HL-60 (cell line): Measurements from ENCODE around the gene TMEM222.

Source experiments
- POLR2AphosphoS5 ChIP-seq: IDR thresholded peaks from 2 replicates; pipeline ENCODE4 v1.6.1; 2012; ENCODE audit warnings: low read depth
- TF ChIP-seq, protein P1 (sequence below): IDR thresholded peaks from one replicate; pipeline ENCODE4 v1.5.1; 2011; ENCODE audit warnings: low read length, control low read depth, inconsistent platforms; ENCODE audit not compliant: insufficient read depth
- TF ChIP-seq, protein P2 (sequence below): IDR thresholded peaks from 2 replicates; pipeline ENCODE4 v1.6.1; 2012; ENCODE audit warnings: low read depth; ENCODE audit not compliant: insufficient replicate concordance

DNA sequence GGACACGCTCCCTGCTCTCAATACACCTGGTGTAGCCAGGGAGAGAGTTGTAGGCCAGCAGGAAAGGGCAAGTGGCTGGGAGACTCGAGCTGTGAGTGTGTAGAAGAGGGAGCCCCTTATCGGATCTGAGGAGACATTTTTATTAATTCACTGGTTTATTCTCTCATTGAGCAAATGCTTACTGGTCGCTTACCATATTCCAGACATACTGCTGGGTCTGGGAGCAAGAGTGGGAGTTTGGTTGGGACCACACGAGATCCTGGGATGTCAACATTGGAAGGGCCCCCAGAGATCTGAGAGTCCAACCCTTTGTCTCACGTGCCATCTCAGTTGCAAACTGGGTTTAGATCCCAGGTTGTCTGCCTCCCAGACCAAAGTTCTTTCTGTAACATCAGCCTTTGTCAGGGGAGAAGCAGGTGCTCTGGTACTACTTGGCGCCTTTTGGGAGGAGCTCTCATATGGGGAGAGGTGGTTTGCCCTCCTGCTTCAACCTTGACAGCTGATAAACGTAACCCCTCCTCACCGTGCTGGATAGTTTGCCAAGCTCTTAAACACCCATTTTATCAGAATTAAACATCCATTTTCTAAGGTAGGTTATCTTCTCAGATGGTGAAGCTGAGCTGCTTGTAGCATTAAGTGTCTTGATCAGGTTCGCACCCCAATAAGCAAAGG, 742 bp downstream of the TMEM222 start:
- TF ChIP-seq, protein P1, sequence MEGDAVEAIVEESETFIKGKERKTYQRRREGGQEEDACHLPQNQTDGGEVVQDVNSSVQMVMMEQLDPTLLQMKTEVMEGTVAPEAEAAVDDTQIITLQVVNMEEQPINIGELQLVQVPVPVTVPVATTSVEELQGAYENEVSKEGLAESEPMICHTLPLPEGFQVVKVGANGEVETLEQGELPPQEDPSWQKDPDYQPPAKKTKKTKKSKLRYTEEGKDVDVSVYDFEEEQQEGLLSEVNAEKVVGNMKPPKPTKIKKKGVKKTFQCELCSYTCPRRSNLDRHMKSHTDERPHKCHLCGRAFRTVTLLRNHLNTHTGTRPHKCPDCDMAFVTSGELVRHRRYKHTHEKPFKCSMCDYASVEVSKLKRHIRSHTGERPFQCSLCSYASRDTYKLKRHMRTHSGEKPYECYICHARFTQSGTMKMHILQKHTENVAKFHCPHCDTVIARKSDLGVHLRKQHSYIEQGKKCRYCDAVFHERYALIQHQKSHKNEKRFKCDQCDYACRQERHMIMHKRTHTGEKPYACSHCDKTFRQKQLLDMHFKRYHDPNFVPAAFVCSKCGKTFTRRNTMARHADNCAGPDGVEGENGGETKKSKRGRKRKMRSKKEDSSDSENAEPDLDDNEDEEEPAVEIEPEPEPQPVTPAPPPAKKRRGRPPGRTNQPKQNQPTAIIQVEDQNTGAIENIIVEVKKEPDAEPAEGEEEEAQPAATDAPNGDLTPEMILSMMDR = no peak
- TF ChIP-seq, protein P2, sequence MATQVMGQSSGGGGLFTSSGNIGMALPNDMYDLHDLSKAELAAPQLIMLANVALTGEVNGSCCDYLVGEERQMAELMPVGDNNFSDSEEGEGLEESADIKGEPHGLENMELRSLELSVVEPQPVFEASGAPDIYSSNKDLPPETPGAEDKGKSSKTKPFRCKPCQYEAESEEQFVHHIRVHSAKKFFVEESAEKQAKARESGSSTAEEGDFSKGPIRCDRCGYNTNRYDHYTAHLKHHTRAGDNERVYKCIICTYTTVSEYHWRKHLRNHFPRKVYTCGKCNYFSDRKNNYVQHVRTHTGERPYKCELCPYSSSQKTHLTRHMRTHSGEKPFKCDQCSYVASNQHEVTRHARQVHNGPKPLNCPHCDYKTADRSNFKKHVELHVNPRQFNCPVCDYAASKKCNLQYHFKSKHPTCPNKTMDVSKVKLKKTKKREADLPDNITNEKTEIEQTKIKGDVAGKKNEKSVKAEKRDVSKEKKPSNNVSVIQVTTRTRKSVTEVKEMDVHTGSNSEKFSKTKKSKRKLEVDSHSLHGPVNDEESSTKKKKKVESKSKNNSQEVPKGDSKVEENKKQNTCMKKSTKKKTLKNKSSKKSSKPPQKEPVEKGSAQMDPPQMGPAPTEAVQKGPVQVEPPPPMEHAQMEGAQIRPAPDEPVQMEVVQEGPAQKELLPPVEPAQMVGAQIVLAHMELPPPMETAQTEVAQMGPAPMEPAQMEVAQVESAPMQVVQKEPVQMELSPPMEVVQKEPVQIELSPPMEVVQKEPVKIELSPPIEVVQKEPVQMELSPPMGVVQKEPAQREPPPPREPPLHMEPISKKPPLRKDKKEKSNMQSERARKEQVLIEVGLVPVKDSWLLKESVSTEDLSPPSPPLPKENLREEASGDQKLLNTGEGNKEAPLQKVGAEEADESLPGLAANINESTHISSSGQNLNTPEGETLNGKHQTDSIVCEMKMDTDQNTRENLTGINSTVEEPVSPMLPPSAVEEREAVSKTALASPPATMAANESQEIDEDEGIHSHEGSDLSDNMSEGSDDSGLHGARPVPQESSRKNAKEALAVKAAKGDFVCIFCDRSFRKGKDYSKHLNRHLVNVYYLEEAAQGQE = no peak
- TF ChIP-seq POLR2AphosphoS5 = no peak
